Activated T-cell treated with anti-CD3 and anti-CD28 coated beads for 1 hour (primary cell): ENCODE results near the gene FKRP.
A peak's percentile ranks its signal among the peaks of the same experiment; 100 is the strongest.
"Not testable (repeated sequence)": the region's sequence is repeated elsewhere in the genome, so short reads cannot be mapped to it uniquely, and the experiment has no call there.

ENCODE experiments used
- DNase-seq: peaks from one replicate; pipeline ENCODE4 v3.0.0-alpha.2; 2020; ENCODE audit warnings: low read depth

Gene FKRP, protein sequence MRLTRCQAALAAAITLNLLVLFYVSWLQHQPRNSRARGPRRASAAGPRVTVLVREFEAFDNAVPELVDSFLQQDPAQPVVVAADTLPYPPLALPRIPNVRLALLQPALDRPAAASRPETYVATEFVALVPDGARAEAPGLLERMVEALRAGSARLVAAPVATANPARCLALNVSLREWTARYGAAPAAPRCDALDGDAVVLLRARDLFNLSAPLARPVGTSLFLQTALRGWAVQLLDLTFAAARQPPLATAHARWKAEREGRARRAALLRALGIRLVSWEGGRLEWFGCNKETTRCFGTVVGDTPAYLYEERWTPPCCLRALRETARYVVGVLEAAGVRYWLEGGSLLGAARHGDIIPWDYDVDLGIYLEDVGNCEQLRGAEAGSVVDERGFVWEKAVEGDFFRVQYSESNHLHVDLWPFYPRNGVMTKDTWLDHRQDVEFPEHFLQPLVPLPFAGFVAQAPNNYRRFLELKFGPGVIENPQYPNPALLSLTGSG

DNA sequence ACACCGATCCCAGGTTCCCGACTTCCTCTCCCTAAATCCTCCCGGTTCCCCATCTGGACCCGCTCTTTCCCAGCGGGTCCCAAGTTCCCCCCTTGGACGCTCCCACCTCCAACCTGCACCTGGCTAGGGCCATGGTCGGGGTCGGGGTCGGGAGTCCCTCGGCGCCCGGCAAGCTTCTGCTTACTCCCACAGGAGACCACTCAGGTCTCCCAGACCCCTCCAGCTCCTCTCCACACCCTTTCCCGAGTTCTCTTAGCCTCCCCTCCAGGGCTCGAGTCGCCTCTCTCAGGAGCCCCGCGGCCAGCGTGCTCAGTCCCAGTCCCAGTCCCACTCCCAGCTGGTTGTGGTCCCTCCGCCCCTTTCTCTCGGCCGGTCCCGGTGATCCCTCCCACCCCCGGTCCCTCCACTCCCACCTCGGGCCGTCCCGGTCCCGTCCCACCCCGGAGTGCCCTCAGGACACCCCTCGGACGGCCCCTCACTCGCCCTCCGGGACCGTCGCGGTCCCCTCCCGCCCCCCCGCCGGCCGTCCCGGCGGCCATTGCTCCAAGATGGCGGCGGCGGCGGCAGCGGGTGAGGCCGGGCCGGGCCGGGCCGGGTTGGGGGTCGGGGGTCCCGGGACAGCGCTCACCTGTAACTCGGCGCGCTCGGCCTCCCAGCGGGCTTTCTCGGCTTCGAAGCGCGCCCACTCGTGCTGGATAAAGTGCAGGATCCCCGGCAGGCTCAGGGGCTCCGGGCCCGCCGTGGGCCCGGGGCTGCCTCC, at the start of gene FKRP:
FKRP (plus strand) TSS at position 537 of the 760 bp plus-strand sequence. CDS start 9,394 bp downstream, outside the sequence.
- DNase-seq = peak; percentile 22

DNA sequence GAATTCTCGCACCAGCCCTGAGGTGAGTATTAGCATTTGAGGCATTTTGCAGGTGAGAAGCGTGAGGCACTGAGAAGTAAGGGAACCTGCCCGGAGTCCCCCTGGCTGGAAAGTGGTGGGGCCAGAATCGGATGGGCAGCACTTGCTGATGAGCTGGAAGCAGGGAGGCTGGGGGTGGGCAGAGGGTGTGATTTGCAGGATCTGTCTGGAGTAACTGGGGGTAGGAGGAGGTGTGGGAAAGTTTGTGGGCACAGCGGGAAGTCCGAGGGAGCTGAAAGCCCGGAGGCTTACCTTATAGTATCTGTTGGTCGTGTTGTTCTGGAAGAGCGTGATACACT, 49.0 kb upstream of the FKRP start:
- no peak for DNase-seq

DNA sequence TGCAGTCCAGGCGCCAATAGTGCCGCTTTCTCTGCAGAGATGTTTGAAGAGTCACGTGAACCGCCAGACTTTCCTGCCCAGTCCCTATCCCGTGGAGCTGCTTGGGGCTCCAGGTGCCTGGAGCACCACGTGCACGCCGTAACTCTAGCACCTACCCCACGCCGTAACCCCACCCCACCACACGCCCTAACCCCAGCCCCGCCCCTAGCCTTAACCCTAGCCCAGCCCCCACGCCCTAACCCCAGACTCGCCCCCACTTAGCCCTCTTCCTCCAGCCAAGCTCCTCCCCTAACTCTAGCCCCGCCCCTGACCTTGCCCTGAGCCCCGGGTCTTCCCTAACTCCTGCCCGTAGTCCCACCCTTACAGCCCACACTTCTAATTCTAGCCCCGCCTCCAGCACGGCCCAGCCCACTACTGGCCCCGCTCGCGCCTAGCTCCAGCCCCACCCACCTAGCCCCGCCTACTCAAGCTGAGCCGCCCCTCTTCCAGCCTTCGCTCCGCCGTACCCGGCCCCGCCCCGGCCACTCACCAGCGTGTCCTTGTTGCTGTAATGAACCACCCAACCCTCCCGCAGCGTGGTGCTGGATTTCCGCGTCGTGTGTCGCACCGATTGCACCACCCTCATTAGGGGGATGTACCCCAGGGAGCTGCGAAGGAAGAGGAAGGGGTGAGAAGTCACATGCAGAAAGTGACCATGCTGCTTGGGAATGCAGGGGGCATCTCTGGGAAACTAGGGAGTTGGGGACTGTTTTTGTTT, 48.5 kb upstream of the FKRP start:
- DNase-seq = no peak

DNA sequence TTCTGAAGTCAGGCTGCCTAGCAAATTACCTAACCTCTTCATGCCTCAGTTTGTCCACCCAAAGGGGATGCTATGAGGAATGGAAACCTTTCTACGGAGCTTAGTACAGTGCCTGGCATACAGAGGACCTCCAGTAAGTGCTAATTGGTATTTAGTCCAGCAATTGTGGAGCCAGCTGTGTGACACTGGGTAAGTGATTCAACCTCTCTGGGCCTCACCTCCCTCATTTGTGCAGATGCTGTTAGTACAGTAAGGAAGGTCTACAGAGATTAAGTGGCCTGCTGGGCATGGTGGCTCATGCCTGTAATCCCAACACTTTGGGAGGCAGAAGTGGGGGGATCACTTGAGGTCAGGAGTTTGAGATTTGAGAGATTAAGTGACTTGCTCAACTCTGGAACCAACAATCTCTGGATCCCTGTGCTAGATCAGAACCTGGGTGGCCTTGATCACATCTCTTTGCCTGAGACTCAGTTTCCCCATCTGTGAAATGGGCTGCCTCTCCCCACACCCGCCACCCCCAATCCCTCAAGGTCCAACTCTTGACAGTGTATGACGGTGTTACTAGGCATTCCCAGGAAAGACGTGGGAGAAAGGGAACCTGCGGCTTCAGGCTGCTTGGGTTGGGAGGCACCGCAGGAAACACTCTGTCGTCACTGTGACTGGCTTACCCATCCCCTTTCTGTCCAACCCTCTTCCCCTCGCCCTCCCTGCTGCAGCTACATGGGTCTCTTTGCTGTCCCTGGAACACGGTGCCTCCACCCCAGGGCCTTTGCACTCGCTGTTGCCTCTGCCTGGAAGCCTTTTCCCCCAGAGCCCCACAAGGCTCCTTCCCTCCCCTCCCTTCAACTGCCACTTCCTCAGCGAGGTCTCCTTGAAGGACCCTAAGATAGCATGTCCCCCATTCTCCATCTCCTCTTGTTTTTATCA, 47.2 kb upstream of the FKRP start:
- DNase-seq = no peak

DNA sequence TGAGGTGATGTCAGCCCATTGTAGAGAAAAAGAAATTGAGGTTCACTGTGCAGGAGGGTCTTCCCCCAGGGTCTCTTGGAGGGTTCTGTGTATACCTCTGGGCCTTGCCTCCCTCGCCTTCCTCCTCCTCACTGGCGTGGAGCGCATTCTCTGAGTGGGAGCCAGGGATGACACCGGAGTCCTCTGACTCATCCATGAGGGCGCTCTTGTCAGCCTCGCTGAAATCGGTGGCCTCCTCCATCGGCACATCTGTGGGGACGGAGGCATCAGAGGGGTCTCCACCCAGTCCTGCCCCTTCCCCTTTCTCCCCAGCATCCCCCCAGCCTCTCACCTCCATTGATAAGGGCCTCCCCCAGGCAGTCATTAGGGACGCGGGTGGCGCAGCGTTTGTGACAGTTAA, 45.2 kb upstream of the FKRP start:
- DNase-seq = no peak

DNA sequence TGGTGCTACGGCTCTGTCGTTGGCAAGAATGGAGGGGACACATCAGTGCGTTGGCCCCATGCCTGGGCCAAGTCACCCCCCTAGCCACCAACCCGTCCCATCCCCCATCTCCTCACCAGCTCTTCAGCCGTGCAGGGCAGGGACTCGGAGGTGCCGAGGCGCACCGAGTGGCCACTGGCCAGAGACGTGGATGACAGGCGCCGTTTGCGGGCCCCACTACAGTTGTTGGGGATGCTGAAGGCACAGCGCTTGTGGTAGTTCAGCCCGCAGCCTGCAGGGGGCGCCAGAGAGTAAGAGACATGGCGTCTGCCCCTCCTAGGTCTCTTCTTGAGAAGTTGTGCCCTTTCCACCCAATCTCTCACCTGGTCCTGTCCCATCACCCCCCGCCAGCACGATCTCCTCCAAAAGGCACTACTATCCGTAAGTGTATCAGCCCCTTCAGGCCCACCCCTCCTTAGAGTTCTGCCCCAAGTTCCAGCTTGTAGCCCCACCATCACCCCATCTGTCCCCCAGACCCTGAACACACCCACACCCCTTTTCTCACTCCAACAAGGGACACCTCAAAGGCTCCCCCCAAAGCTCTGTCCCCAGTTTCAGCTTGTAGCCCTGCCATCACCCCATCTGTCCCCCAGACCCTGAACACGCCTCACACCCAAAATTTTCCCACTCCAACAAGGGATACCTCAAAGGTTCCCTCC, 41.3 kb upstream of the FKRP start:
- DNase-seq = peak; percentile 96

DNA sequence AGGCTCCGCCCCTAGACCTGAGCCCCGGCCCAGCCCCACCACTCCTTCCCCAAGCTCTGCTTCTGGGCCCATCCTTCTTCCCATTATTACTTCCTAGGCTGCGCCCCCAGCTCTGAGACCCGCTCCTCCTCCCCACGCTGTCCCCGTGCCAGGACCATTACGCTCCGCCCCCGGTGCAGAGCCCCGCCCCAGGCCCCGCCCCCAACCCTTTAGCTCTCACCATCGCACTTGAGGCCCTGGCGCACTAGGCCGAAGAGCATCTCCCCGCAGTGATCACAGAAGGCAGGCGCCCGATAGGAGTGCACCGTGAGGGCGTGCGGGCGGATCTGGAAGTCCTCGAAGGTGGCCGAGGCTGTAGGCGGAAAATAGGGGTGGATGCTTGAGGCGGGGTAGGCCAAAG, 35.2 kb upstream of the FKRP start:
- no peak for DNase-seq

DNA sequence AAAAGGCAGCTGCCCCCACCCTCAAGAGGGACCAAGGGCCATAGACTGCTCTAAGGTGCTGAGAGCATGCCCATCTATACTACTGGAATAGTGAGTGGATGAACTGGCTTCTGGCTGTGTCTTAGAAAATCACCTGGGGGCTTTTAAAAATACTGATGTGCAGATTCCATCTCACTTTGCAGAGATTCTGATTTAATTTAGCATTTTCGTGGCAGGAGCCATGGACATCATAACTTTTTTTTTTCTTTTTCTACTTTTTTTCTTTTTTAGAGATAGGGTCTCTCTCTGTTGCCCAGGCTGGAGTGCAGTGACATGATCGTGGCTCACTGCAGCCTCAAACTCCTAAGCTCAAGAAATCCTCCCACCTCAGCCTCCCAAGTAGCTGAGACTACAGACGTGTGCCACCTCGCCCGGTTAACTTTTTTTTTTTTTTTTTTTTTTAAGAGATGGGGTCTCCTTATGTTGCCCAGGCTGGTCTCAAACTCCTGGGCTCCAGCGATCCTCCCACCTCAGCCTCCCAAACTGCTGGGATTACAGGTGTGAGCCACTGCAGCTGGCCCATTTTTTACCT, 33.0 kb upstream of the FKRP start:
- DNase-seq = not testable (repeated sequence)

DNA sequence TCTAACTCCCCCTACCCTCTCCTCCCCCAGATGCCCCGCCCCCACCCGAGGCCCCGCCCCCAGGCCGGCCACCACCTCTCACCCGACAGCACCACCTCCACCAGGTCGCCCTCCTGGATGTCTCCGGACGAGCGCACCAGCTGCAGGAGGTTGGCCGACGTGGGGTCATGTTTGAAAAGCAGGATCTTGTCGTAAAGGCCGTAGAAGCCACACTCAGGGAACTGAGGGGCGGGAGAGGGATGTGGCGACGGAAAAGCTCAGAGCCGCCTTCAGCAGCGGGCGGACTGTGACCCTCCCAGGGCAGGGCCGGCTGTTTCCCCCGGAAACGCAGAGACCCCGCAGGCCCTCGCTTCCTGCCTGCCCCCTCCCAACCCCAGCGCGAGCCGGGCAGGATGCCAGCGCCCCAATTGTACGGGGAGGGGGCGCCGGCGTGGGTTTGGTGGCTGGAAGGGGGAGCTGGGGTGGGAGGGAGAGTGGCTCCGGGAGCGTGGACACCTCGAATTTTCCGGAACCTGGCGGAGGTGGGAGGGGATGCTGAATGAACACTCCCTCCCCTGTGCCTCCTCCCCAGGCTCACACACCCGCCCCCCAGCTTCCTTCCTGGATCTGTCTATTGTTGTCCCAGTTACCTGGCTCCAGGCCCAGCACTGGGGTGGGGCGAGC, 31.9 kb upstream of the FKRP start:
- DNase-seq = peak; percentile 67

DNA sequence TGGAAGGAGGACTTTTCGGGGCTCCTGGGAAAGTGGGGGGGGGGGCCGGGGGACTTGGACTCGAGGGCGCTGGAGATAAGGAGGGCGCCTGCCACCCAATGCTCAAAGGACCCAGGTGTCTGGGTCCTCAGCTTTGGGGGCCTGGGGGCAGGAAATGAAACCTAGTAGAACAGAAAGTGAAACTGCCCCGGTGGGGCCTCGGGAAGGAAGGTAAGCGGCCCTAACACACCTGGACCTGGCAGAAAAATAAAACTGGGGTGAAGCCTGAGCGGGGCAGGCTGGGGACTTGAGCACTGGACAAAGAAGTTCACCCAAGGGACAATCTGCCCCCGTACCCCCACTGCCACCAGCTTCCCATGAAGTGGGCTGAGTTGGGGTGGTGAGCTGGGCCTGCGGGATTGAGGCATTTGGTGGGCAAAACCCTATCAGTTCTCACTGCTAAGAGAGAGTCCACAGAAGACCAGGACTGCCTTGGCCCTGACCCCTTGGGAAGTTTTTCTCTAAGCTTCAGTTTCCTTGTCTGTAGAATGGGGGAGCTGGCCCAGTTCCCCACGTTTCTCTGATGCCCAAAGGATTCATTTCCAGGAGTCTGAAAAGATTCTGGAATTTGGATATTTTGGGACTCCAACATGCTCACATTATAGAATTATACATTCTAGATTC, 31.3 kb upstream of the FKRP start:
- peak; percentile 60 for DNase-seq

DNA sequence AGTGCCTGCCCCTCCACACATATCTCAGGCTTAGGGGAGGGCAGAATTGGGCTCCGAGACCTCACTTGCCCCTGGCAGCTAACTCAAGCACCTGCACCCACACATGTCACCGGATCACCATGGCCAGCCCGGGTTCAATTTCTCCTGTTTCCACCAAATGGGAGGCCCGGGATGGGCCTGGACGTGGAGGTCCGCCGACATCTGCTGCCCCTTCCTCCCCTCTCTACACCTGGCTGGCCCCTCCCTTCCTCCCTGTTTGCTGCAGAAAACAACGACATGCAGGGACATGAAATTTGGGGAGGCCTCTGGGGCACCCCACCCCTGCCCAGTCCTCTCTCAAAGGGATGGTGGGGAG, 30.3 kb upstream of the FKRP start:
- no peak for DNase-seq

DNA sequence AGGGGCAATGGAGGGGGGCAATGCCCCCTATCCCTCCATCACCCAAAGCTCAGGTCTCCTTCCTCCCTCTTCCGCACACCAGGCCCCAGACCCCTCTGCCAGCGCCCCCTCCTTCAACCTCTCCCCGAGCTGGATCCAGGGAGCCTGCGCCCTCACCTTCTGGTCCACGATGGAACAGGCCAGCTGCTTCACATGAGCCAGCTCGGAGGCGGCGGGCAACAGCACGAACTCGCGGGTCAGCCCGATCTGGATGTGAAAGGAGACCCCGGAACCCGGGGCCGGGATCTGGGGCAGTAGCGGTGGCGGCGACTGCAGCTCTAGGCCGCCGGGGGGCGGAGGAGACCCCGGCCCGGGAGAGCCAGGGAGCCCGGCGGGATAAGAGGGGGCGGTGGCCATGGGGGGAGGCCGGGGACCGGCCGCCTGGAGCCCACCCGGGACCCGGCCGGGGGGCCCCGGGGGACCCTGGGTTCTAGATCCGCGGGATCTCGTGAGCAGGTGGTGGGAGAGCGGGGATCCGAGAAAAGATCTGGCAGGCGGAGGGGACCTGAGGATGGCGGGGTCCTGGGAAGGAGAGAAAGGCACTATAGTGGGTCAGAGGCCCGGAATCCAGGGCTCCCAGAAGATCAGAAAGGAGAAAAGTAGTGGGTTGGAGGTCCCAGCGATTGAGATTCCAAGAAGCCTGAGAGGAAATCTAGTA, 29.7 kb upstream of the FKRP start:
- DNase-seq = no peak

DNA sequence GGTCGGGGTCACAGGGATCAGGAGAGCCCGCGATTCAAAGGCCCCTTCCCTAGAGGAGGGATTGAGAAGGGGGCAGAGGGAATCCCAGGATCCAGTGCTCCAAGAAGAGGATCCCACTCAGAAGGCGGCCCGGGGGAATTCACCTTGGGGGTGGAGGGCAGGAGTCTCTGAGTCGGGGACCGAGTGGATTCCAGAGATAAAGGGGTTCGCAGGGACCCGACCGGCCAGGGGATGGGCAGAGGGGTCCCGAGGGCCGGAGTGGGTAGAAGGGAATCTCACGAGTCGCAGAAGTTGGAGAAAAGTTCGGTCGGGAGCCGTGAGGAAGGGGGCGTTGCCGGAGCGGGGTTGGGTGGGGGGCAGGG, 29.2 kb upstream of the FKRP start:
- no peak for DNase-seq

DNA sequence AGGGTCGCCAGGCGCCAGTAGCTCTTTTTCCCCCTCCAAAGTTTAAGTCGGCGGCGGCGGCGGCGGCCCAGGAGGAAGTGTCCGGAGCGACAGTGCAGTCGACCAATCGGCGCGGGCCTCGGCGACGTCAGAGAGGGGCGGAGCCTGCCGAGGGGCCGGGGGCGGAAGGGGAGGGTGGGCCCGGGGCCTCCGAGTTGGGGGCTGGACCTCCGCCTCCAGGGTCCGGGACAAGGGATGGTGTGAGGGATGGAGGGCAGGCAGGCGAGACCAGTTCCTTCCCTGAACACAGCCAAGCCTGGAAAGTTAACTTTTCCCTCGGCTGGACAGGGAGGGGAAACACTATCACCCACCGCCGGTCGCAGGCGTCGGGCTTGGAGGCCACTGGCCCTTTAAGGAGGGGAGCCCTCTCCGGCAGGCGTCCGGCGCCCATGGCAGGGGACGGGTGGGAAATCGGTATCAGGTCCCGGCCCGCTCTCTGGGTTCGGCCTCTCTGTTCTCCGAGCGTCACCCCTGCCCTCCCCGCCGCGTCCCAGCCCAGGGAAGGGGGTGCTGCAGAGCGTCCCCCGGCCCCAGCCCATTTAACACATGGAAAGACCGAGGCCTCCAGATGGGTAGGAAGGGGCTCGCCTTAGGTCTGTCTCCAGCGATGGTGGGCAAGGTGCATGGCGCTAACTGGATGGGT, 28.7 kb upstream of the FKRP start, which contains the start of gene PRKD2:
PRKD2 (minus strand) TSS at position 81 of the 682 bp plus-strand sequence. CDS start 744 bp downstream, outside the sequence.
- peak; percentile 86 for DNase-seq

DNA sequence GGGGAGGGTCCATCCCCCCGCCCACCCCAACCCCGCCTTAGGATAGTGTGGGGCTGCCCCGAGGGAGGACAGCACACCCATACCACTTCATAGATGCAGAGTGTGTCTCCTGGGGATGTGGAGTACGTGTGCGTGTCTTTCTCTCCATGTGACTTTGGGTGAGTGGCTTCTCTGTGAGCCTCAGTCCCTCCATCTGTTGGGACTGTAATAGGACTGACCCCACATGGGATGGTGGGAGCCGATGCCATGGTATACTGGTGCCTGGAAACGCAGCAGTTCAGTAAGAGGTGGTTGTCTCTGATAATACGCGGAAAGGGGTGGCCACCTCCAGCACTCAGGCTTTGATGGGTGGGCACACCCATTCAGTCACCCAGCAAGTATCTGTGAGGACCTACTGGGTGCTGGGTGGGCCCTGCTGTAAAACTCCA, 28.1 kb upstream of the FKRP start:
- no peak for DNase-seq

DNA sequence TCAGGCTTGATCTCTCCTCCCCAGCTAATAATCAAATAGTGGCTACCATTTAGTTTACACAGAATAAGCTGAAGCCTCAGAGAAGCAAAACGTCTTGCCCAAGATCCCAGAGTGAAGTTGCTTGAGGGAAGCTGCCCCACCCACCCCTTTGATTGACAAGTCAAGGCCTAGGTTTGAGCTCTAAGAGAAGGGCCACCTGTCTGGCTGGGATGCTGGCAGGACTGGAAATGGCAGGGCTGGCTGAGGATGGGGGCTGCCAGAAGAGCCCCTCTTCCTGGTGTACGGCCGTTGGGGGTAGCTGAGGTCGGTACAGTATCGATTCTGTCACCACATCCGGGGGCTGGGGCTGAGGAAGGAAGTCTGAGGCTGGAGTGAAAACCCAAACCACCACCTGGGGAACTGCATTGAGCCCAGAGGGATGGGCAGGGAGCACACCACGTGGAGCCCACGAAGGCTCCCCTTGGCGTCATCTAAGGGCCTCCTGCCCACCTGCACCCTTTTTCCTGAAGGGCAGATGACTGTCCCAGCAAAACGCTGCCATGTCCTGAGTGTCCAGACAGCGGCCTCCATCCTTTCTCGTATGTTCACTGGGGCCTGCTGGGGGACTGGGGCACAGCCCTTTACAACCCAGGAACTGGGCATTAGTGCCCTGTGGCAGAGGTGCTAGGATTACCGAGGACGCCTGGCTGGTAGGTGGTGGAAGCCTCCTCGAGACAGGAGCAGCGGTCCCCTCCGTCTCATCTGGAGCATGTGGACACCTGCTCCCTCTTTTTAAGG, 27.5 kb upstream of the FKRP start:
- peak; percentile 38 for DNase-seq

DNA sequence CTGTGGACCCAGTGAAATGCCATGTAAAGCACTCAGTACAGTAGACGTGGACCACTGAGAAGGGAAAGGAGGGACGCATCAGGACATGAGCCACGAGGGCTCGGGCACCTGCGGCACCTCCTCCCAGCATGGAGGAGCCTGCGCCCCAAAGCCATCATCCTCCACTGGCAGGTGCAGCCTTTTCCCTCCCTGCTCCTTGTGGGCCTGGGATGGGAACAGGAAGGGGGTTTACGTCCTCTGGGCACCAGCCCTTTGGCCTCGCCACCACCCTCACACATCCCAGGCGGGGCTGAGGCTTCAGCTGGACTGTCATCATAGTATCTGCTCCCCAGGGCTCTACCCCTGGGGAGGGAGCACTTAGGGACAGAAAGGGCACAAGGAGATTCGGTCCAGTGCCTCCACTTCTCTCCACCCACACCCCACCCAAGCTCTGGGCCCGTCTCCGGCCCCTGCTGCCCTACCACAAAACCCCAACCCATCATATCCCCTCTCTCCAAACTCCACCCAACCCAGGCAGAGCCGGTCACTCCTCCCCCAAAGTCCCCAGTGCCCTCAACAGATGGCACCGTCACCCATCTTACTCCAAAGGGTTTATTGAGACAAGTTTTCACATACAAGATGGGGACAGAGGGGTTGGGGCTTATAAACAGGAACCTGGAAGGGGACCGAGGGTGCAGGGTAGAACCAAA, 26.8 kb upstream of the FKRP start:
- DNase-seq = no peak
